H54 (cell line): ENCODE measurements around the gene MRTFA.
"Not testable (repeated sequence)": the region's sequence is repeated elsewhere in the genome, so short reads cannot be mapped to it uniquely, and the experiment has no call there.

Experiments
- DNase-seq: peaks from one replicate; pipeline ENCODE4 v3.0.0; 2011; ENCODE audit warnings: low spot score, mixed read lengths; ENCODE audit not compliant: insufficient read length
- FAIRE-seq: peaks from 3 replicates; lab custom pipeline; 2011; peaks lifted over from hg19 to GRCh38; lab: Jason Lieb, UNC
- POLR2A ChIP-seq: IDR thresholded peaks from 2 replicates; pipeline ENCODE4 v1.6.1; 2011; ENCODE audit warnings: low read depth, mild to moderate bottlenecking, low read length

The MRTFA gene

GRCh38 chr22:40627612-40628011, 8.9 kb downstream of the MRTFA start:
- FAIRE-seq (no peak), DNase-seq (no peak)
- no peak for TF ChIP-seq POLR2A

- no peak for TF ChIP-seq POLR2A
- DNase-seq, result no peak
- FAIRE-seq, result no peak
These were observed 9.7 kb downstream of the MRTFA start for GRCh38 chr22:40626851-40627250.

GRCh38 chr22:40625794-40626193, 10.7 kb downstream of the MRTFA start:
- DNase-seq, FAIRE-seq: not testable (repeated sequence)

- DNase-seq, FAIRE-seq: not testable (repeated sequence)
These were observed 11.2 kb downstream of the MRTFA start for GRCh38 chr22:40625281-40625680.

GRCh38 chr22:40624770-40625169, 11.7 kb downstream of the MRTFA start:
- no peak for DNase-seq
- FAIRE-seq, result no peak
- no peak for TF ChIP-seq POLR2A

GRCh38 chr22:40621309-40622151, 15.0 kb downstream of the MRTFA start:
- TF ChIP-seq POLR2A, result no peak
- no peak for DNase-seq
- FAIRE-seq, result no peak

GRCh38 chr22:40620464-40621046, 16.0 kb downstream of the MRTFA start:
- no peak for TF ChIP-seq POLR2A
- peak; percentile 82 for FAIRE-seq
- DNase-seq, result peak; percentile 49

GRCh38 chr22:40618400-40618799, 18.1 kb downstream of the MRTFA start:
- TF ChIP-seq POLR2A, result no peak
- DNase-seq (no peak), FAIRE-seq (no peak)

GRCh38 chr22:40616578-40616977, 19.9 kb downstream of the MRTFA start:
- TF ChIP-seq POLR2A, result no peak
- FAIRE-seq, result no peak
- DNase-seq, result no peak

GRCh38 chr22:40613067-40613466, 23.5 kb downstream of the MRTFA start:
- DNase-seq (no peak), FAIRE-seq (no peak)
- no peak for TF ChIP-seq POLR2A

- FAIRE-seq (no peak), DNase-seq (no peak)
- TF ChIP-seq POLR2A, result no peak
These were observed 24.2 kb downstream of the MRTFA start for GRCh38 chr22:40612291-40612751.

GRCh38 chr22:40611606-40612005, 24.9 kb downstream of the MRTFA start:
- no peak for DNase-seq
- no peak for FAIRE-seq
- TF ChIP-seq POLR2A, result no peak

GRCh38 chr22:40610329-40610850, 26.1 kb downstream of the MRTFA start:
- FAIRE-seq (no peak), DNase-seq (no peak)
- TF ChIP-seq POLR2A, result no peak

- DNase-seq, result no peak
- FAIRE-seq, result no peak
- TF ChIP-seq POLR2A, result no peak
These were observed 27.3 kb downstream of the MRTFA start for GRCh38 chr22:40609216-40609615.
